NCI-H1417 (cell line): Measurements from ENCODE around the gene SLC2A9.

Source experiments
- DNase-seq, 3 experiments: peaks; one replicate each; lab custom pipeline; 2025; lab: John Stamatoyannopoulos, UW

SLC2A9 gene

DNA sequence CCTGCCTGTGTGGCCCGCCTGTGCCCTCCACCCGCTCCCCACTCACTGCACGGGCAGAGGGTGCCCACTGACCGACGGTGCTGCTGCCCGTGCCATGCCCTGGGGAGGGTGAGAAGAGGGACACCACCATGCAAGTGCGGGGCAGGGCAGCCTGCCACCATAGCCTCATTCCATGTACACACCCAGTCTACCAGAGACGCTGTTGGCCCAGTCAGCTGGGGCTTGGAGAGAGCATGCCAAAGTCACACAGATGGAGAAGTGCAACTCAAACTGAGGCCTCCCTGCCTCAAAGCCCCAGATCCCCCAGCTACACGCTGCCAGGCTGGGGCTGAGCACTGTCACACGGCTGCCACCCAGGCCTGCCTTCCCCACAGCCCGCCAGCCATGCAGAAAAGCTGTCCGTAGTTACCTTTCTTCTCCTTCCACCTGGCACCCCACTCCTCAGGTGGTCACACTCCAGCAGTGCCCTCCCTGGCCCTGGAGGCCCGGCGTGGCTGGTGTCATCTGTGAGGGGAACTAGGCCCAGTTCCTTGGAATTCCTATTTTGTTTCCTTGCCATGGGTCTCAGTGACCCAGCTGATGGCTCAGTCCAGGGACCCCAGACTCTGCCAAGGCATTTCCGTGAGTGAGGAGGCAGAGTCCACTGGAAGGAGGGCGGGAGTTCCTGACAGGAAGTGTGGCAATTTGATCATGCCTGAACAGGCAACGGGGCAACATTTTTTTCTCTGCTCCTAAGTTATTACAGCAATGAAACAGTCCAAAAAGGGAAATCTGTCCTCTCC, at the start of gene SLC2A9:
Gene SLC2A9 (minus strand): TSS at position 627 of the 782 bp plus-strand sequence. CDS start 68 bp downstream, at position 559.
- DNase-seq: no peak

DNA sequence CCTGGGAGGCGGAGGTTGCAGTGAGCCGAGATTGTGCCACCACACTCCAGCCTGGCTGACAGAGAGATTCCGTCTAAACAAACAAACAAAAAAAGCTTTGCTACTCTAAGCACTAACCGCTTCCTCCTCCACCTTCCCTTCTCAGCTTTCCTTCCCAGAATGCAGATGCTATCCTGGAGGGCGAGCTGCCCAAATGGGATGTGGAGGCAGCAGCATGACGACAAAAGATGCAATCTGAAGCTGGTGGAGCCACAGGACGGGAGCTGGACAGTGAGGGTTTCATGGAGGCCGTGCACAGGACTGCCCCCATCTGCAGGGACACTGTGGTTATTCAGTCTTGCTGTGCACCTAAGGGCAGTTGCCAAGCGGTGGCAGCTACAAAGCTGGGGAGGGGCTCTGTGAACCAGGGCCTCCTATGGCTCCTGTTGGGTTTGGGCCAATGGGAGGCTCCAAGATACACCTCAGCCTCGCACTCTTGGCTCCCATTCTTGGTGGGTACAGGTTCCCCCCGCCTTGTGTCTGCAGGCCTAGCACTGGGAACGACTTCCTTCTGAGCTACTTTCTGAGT, 47.9 kb upstream of the SLC2A9 start:
- no peak for DNase-seq

- no peak for DNase-seq
Observed at GRCh38 chr4:10066670-10067651, 45.7 kb upstream of the SLC2A9 start.

GRCh38 chr4:10066206-10066605, 44.9 kb upstream of the SLC2A9 start:
- no peak for DNase-seq

GRCh38 chr4:10063544-10064300, 42.4 kb upstream of the SLC2A9 start:
- DNase-seq: peak; percentile 12 to 40 (median 25)

DNA sequence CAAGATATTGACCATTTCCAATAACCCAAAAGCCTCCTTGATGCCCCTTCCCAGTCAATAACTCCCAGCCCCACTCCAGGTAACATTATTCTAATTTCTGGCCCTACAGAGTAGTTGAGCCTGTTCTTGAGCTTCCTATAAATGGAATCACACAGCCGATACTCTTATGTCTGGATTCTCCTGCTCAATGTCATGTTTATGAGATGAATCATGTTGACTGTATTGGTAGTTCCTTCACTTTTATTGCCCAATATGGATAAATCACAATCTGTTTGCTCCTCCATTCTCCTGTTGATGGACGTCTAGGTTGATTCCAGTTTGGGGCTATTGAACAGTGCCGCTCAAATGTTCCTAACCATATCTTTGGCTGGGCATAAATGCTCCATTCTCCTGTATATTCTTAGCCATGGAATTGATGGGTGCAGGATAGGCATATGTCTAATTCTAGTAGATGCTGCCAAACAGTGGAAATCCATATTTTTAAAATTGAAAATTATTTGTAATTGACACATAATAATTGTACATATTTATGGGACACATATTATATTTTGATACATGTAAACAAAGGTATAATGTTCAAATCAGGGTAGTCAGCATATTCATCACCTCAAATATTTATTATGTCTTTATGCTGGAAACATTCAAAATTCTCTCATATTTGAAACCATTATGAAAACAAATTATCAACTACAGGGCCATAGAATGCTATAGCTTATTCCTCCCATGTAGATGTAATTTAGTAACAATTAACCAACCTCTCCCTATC, 40.5 kb upstream of the SLC2A9 start:
- DNase-seq: no peak

DNA sequence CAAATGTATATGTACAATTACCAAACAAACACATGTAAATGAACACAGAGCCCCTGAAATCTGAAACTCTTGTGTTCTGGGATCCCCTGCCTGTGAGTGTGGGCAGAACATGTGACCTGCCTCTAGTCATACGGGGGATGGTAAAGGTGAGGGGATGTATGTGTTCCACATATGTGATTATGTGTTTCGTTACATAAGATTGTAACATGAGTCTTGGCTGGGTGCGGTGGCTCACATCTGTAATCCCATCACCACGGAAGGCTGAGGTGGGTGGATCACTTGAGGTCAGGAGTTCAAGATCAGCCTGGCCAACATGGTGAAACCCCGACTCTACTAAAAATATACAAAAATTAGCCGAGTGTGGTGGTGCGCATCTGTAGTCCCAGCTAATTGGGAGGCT, 37.1 kb upstream of the SLC2A9 start:
- no peak for DNase-seq

GRCh38 chr4:10057023-10057395, 35.7 kb upstream of the SLC2A9 start:
- DNase-seq: no peak

DNA sequence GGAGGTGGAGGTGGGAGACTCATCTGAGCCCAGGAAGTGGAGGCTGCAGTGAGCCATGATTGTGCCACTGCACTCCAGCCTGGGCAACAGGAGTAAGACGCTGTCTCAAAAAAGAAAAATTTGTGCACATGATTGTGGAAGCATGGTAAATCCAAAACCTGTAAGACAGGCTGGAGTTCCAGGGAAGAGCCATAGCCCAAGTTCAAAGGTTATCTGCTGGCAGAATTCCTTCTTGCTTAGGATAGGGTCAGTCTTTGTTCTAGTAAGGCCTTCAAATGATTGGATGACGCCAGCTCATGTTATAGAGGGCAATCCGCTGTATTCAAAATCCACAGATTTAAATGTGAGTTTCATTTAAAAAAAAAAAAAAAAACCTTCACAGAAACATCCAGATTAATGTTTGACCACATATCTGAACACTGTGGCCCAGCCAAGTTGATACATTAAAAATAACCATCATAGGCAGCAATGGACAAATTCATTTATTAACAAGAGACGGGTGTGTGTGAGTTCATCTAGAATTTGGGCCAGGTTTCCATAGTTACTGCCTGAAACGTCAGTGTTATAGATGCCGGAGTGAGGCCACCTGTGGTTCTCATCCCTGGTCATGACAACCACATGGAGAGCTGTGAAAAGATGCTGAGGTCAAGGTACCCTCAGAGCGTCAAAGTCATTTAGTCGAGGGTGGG, 35.2 kb upstream of the SLC2A9 start:
- DNase-seq: no peak

DNA sequence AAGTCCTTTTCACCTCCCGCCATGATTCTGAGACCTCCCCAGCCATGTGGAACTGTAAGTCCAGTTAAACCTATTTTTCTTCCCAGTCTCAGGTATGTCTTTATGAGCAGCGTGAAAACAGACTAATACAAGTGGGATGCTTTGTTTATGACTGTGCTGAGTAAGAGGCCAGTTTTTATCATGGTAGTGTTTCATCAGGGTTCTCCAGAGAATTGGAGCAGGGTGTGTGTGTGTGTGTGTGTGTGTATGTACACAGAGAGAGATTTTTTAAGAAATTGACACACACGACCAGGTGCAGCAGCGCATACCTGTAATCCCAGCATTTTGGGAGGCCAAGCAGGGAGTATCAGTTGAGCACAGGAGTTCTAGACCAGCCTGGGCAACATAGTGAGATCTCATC, 34.6 kb upstream of the SLC2A9 start:
- no peak for DNase-seq

- no peak for DNase-seq
Observed at GRCh38 chr4:10054571-10055041, 33.3 kb upstream of the SLC2A9 start.

DNA sequence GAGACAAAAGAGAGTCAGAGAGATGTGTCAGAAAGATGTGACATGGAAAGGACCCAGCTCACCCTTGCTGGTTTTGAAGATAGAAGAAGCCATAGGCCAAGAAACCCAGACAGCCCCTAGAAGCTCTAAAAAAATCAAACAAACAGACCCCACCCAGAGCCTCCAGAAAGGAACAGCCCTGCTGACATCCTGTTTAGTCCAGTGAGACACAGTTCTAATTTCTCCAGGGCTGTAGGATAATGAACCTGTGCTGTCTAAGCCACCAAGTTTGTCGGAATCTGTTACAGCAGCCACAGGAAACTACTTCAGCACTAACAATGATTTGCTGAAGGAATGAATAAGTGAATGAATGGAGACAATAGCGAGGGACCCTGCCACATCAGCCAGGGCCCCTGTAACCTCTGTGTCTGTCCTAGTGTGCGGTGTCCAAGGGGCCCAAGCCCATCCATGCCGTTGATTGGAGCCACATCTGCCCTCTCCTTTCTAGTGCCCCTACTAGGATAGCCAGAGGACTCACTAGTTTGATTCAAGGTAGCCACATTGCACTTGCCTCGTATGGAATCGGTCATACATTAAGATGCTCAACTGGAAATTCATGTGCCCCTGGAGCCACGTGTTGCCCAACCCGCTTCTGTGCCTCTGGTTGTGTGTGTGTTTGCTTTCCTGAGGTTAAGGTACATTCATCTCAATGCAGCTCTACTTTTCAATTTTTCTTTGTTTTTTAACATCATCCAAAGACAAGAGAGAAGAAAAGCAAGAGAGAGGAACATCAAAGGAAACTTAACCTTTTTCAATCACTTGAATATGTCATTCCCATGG, 32.5 kb upstream of the SLC2A9 start:
- no peak for DNase-seq

DNA sequence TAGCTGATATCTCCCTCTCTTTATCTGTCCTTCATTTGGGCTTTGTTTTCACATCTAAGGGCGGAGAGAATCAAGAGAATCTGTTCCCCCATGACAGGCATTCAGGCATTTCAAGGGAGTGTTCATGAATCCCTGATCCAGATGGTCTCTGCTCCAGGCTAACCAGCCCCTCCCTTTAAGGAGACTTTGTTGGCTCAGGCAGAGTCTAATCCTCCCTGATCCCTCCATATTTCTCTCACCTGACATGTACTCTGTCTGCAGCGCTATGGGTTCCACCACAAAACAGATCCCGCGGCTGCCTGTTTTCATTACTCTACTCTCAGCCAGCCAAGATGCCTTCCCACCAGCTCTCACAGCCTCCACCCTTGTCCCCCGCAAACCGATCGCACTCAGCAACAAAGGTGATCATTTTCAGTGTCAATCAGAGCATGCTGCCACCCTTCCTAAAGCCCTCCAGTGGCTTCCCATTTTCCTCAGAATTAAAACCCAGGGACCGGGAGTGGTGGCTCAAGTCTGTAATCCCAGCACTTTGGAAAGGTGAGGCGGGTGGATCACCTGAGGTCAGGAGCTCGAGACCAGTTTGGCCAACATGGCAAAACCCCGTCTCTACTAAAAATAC, 30.3 kb upstream of the SLC2A9 start:
- no peak for DNase-seq

DNA sequence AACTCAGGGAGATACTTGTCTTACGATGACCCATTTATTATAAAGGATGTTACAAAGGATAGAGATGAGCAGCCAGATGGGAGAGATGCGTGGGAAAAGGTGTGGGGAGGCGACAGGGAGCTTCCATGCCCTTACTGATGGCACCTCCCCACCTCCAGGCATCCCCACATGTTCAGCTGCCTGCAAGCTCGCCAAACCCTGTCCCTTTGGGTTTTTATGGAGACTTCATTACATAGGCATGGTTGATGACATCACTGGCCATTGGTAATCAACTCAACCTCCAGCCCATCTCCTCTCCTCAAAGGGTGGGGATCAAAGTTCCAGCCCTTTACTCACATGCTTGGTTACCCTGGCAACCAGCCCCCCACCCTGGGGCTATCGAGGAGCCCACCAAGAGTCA, 29.4 kb upstream of the SLC2A9 start:
- DNase-seq: no peak

DNA sequence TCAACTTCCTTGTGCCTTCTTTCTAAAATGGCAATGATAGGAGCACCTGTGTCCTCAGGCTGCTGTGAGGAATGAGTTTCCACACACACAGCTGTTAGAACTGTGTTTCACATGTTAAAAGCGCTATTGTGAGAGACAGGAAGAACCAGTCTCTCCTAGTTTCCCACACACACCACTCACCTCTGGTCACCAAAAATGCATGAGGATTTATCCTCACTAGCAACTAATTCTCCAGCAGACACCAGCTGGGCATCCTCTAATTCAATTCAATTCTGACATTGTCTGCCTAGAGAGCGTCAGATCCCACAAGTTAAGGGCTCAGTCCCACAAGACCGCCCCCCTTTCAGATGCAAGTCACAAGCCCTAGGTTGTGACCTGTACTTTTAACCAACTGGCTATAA, 29.0 kb upstream of the SLC2A9 start:
- DNase-seq: no peak

GRCh38 chr4:10048941-10049697, 27.8 kb upstream of the SLC2A9 start:
- DNase-seq: peak in 1 of 3 experiments; percentile 24

DNA sequence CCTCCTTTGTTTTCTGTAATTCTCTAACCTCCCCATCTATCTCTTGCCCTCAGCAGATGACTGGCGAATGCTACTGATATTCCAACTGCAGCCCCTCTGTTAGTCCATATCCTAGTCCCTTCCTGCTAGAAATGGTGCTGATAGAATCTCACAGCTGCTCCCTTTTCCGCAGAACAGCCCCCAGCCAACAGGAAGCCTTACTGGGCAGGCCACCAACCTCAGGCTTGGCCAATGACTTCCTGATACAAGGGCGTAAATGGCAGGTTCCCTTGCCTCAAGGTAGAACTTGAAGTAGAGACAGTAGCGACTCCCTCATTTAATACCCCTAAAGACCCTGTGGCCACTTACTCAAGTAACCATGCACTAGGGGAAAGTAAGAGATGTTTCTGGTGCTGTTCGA, 26.7 kb upstream of the SLC2A9 start:
- DNase-seq: no peak

DNA sequence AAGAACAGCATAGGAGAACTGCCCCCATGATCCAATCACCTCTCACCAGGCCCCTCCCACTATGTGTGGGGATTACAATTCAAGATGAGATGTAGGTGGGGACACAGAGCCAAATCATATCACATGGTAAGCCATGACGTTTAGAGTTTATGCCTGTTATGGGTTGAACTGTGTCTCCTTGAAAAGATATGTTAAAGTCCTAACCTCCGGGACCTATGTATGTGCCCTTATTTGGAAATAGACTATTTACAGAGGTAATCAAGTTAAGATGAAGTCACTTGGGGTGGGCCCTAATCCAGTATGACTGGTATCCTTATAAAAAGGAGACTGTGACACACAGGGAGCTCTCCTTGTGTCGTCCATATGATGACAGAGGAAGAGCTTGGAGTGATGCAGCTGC, 25.2 kb upstream of the SLC2A9 start:
- DNase-seq: no peak
